GM19372 (cell line): Measurements from ENCODE around the gene CAMKK1.

ENCODE experiments used
- ATAC-seq: cut with Tn5 transposase; IDR thresholded peaks from one replicate; pipeline ENCODE4 v1.9.1; 2021; ENCODE audit warnings: mild to moderate bottlenecking, low read depth, moderate library complexity; ENCODE audit not compliant: unreplicated experiment

Gene CAMKK1

GRCh38 chr17:3897731-3898130, 4.9 kb upstream of the CAMKK1 start:
- ATAC-seq, result no peak

GRCh38 chr17:3896968-3897235, 4.0 kb upstream of the CAMKK1 start:
- ATAC-seq, result no peak

GRCh38 chr17:3896108-3896967, 3.5 kb upstream of the CAMKK1 start:
- ATAC-seq, result no peak

- no peak for ATAC-seq
These were observed 2.5 kb upstream of the CAMKK1 start for GRCh38 chr17:3895354-3895753.

GRCh38 chr17:3894911-3895343, 2.1 kb upstream of the CAMKK1 start:
- no peak for ATAC-seq

GRCh38 chr17:3894188-3894587, 1.3 kb upstream of the CAMKK1 start:
- ATAC-seq, result no peak

- no peak for ATAC-seq
These were observed 865 bp upstream of the CAMKK1 start for GRCh38 chr17:3893720-3894116.

- ATAC-seq, result peak; percentile 10
These were observed 506 bp downstream of the CAMKK1 start for GRCh38 chr17:3892095-3892998.

GRCh38 chr17:3891626-3892094, 1.2 kb downstream of the CAMKK1 start:
- ATAC-seq, result no peak

GRCh38 chr17:3890878-3891219, 2.0 kb downstream of the CAMKK1 start:
- no peak for ATAC-seq

GRCh38 chr17:3890082-3890877, 2.6 kb downstream of the CAMKK1 start:
- ATAC-seq, result no peak

- no peak for ATAC-seq
These were observed 3.4 kb downstream of the CAMKK1 start for GRCh38 chr17:3889325-3890012.

- no peak for ATAC-seq
These were observed 4.3 kb downstream of the CAMKK1 start for GRCh38 chr17:3888343-3889171.

GRCh38 chr17:3887804-3888203, 5.0 kb downstream of the CAMKK1 start:
- no peak for ATAC-seq

GRCh38 chr17:3887394-3887793, 5.5 kb downstream of the CAMKK1 start:
- ATAC-seq, result no peak

- no peak for ATAC-seq
These were observed 6.1 kb downstream of the CAMKK1 start for GRCh38 chr17:3886776-3887175.

GRCh38 chr17:3885970-3886369, 6.9 kb downstream of the CAMKK1 start:
- no peak for ATAC-seq

GRCh38 chr17:3885271-3885670, 7.6 kb downstream of the CAMKK1 start:
- ATAC-seq, result no peak

GRCh38 chr17:3884188-3884587, 8.7 kb downstream of the CAMKK1 start:
- ATAC-seq, result no peak
